GM19043 (cell line): ENCODE results near the gene RBM39.
"Not testable (repeated sequence)": the region's sequence is repeated elsewhere in the genome, so short reads cannot be mapped to it uniquely, and the experiment has no call there.

Experiments
- ATAC-seq: cut with Tn5 transposase; IDR thresholded peaks from one replicate; pipeline ENCODE4 v1.9.1; 2021; ENCODE audit warnings: low read depth; ENCODE audit not compliant: unreplicated experiment

RBM39 gene

GRCh38 chr20:35757098-35757705, 15.1 kb upstream of the RBM39 start:
- no peak for ATAC-seq

GRCh38 chr20:35756404-35756803, 14.3 kb upstream of the RBM39 start:
- ATAC-seq, result no peak

GRCh38 chr20:35750611-35751010, 8.6 kb upstream of the RBM39 start:
- ATAC-seq, result no peak

GRCh38 chr20:35744492-35744841, 2.4 kb upstream of the RBM39 start:
- ATAC-seq, result not testable (repeated sequence)

GRCh38 chr20:35743693-35744491, 1.8 kb upstream of the RBM39 start:
- no peak for ATAC-seq

GRCh38 chr20:35742741-35743523, 872 bp upstream of the RBM39 start:
- no peak for ATAC-seq

GRCh38 chr20:35739294-35740163, 2.5 kb downstream of the RBM39 start:
- no peak for ATAC-seq

- no peak for ATAC-seq
Measured at GRCh38 chr20:35738410-35739179, 3.5 kb downstream of the RBM39 start.

- no peak for ATAC-seq
Measured at GRCh38 chr20:35737865-35738333, 4.2 kb downstream of the RBM39 start.

- no peak for ATAC-seq
Measured at GRCh38 chr20:35735826-35736470, 6.1 kb downstream of the RBM39 start.

GRCh38 chr20:35734777-35735649, 7.0 kb downstream of the RBM39 start:
- ATAC-seq, result no peak

- ATAC-seq, result no peak
Measured at GRCh38 chr20:35734374-35734773, 7.7 kb downstream of the RBM39 start.

GRCh38 chr20:35732644-35732982, 9.4 kb downstream of the RBM39 start:
- ATAC-seq, result no peak

- ATAC-seq, result no peak
Measured at GRCh38 chr20:35731862-35732643, 10.0 kb downstream of the RBM39 start.

GRCh38 chr20:35731469-35731788, 10.6 kb downstream of the RBM39 start:
- ATAC-seq, result no peak

- no peak for ATAC-seq
Measured at GRCh38 chr20:35730583-35731468, 11.2 kb downstream of the RBM39 start.
